Endothelial cell of umbilical vein (primary cell): Measurements from ENCODE around the gene FGF3. TPM values are rescaled to one million over a fixed set of nuclear protein-coding genes. Genes with fewer than 3 reads are reported as not detected.

Experiments
- BruUV-seq: library from RNA; stranded (reverse); fragments of 400-500 nt; replicated peaks from 2 replicates; lab custom pipeline; 2021; lab: Mats Ljungman, UMichigan
- CTCF ChIA-PET: fragments of 300-600, 350-600 bp; sonication (Branson Sonifier 250); formaldehyde crosslinking; loops from one replicate; lab custom pipeline; 2021; ENCODE audit warnings: antibody characterized with exemption, inconsistent platforms; lab: Charles Lee
- POLR2A ChIA-PET: fragments of 300-600, 350-600 bp; sonication (Branson Sonifier 250); formaldehyde crosslinking; loops from one replicate; lab custom pipeline; 2021; ENCODE audit warnings: antibody characterized with exemption, inconsistent platforms; lab: Charles Lee
- DNase-seq: peaks from one replicate; pipeline ENCODE4 v3.0.0-alpha.2; 2011; ENCODE audit warnings: low read depth, low spot score
- FAIRE-seq: peaks from 2 replicates; lab custom pipeline; 2011; peaks lifted over from hg19 to GRCh38; lab: Jason Lieb, UNC
- H2AFZ ChIP-seq: 2 replicates; pipeline ENCODE4 v1.6.0; 2012; ENCODE audit warnings: low read depth, low read length, control low read depth, inconsistent platforms
- H3K27ac ChIP-seq: 2 replicates; pipeline ENCODE4 v1.5.1; 2011; ENCODE audit warnings: low read depth, mild to moderate bottlenecking, control low read depth, low read length, moderate library complexity; ENCODE audit not compliant: insufficient read depth
- H3K27me3 ChIP-seq, 2 experiments: 2 replicates each; pipeline versions ENCODE4 v1.6.0 to v1.6.1; 2011; ENCODE audit warnings: low read length in 2 of 2, mixed read lengths in 1 of 2; ENCODE audit not compliant: control insufficient read depth in 2 of 2, insufficient read depth in 2 of 2
- H3K36me3 ChIP-seq, 2 experiments: 2 replicates in 1 of 2; 3 replicates in 1 of 2; pipeline ENCODE4 v1.5.1; 2011; ENCODE audit warnings: low read length in 2 of 2, mild to moderate bottlenecking in 1 of 2, moderate library complexity in 1 of 2; ENCODE audit not compliant: control insufficient read depth in 2 of 2, insufficient read depth in 2 of 2; ENCODE audit errors: extremely low read depth in 1 of 2
- H3K4me1 ChIP-seq: 3 replicates; pipeline ENCODE4 v1.5.1; 2011; ENCODE audit warnings: mild to moderate bottlenecking, low read length; ENCODE audit not compliant: control insufficient read depth, insufficient read depth; ENCODE audit errors: extremely low read depth
- H3K4me2 ChIP-seq: 2 replicates; pipeline ENCODE4 v1.6.1; 2011; ENCODE audit warnings: low read length, control low read depth, mixed read lengths; ENCODE audit not compliant: insufficient read depth
- H3K4me3 ChIP-seq, 3 experiments: fragments of 200-600 bp in 1 of 3; sonication (generic), shearing (Covaris generic) in 1 of 3; replicated peaks in 1 of 3; 2 replicates each; pipeline ENCODE4 v1.5.1; 2011 to 2016; ENCODE audit warnings: control low read depth in 3 of 3, low read length in 3 of 3, mild to moderate bottlenecking in 2 of 3, inconsistent platforms in 1 of 3, low read depth in 1 of 3, moderate library complexity in 1 of 3; ENCODE audit not compliant: insufficient read depth in 1 of 3
- H3K79me2 ChIP-seq: 2 replicates; pipeline ENCODE4 v1.6.0; 2012; ENCODE audit warnings: low read length, inconsistent platforms; ENCODE audit not compliant: control insufficient read depth, insufficient read depth
- H3K9ac ChIP-seq: replicated peaks from 2 replicates; pipeline ENCODE3; 2011; ENCODE audit warnings: low read length, control low read depth; ENCODE audit not compliant: insufficient read depth; ENCODE audit errors: extremely low read depth
- H3K9me1 ChIP-seq: replicated peaks from 3 replicates; pipeline ENCODE4 v1.6.0; 2011; ENCODE audit warnings: mild to moderate bottlenecking, low read length; ENCODE audit not compliant: control insufficient read depth, insufficient read depth; ENCODE audit errors: extremely low read depth
- H3K9me3 ChIP-seq: replicated peaks from 2 replicates; pipeline ENCODE4 v1.5.1; 2012; ENCODE audit warnings: low read length, inconsistent platforms; ENCODE audit not compliant: control insufficient read depth, insufficient read depth
- H4K20me1 ChIP-seq: replicated peaks from 2 replicates; pipeline ENCODE3; 2011; ENCODE audit warnings: mild to moderate bottlenecking, low read length; ENCODE audit not compliant: control insufficient read depth, insufficient read depth; ENCODE audit errors: extremely low read depth
- EZH2 ChIP-seq: IDR thresholded peaks from 2 replicates; pipeline ENCODE4 v1.6.1; 2012; ENCODE audit warnings: borderline replicate concordance, low read depth, mild to moderate bottlenecking, moderate library complexity, low read length, inconsistent platforms; ENCODE audit not compliant: severe bottlenecking
- FOS ChIP-seq: IDR thresholded peaks from 2 replicates; pipeline ENCODE4 v1.6.1; 2011; ENCODE audit warnings: mild to moderate bottlenecking, low read length, moderate library complexity, borderline replicate concordance; ENCODE audit not compliant: insufficient read depth
- GATA2 ChIP-seq: IDR thresholded peaks from 2 replicates; pipeline ENCODE4 v1.7.0; 2011; ENCODE audit warnings: low read depth, mild to moderate bottlenecking, moderate library complexity, mixed read lengths, low read length; ENCODE audit not compliant: insufficient read length, insufficient read depth
- JUN ChIP-seq: IDR thresholded peaks from 2 replicates; pipeline ENCODE4 v1.6.1; 2011; ENCODE audit warnings: borderline replicate concordance, low read depth; ENCODE audit not compliant: insufficient read length, insufficient read depth
- MYC ChIP-seq: IDR thresholded peaks from one replicate; pipeline ENCODE4 v1.6.1; 2011; ENCODE audit warnings: mild to moderate bottlenecking, low read depth, low read length
- POLR2A ChIP-seq: IDR thresholded peaks from 2 replicates; pipeline ENCODE4 v1.6.1; 2012; ENCODE audit warnings: low read depth, mild to moderate bottlenecking, control low read depth, low read length
- POLR2AphosphoS5 ChIP-seq: IDR thresholded peaks from 2 replicates; pipeline ENCODE4 v1.6.1; 2012; ENCODE audit warnings: low read depth, mild to moderate bottlenecking, control low read depth, low read length, moderate library complexity; ENCODE audit not compliant: insufficient read depth
- dilution Hi-C: fragments of 300-500 bp; cut with MboI; formaldehyde crosslinking; loops from one replicate; pipeline ENCODE4 v1.15.0; 2019; ENCODE audit warnings: low sequenced_read_pairs; ENCODE audit not compliant: extremely low pct_ligation_motif_present
- intact Hi-C: fragments of 100-400 bp; cut with micrococcal nuclease; formaldehyde crosslinking; loops from one replicate; pipeline ENCODE4 v1.10.0; 2022
- polyA plus RNA-seq, 4 experiments: library from polyadenylated mRNA; depleted of rRNA in 3 of 4; stranded (reverse) in 3 of 4; unstranded in 1 of 4; fragments of >200 nt; gene quantifications; 2 replicates each; pipeline versions ENCODE4 v1.2.1 to v1.2.3, GENCODE V29; 2011 to 2012; ENCODE audit warnings: missing spikeins in 1 of 4
- total RNA-seq: library from RNA; stranded (reverse); gene quantifications from 2 replicates; pipeline ENCODE4 v1.2.3, GENCODE V29; 2021
- TF ChIP-seq, protein P1 (sequence below): IDR thresholded peaks from 2 replicates; pipeline ENCODE4 v1.6.1; 2011; ENCODE audit not compliant: insufficient read depth, insufficient read length
- TF ChIP-seq, protein P2 (sequence below), 2 donors: IDR thresholded peaks; 1 replicate in 1 of 2; 2 replicates in 1 of 2; pipeline ENCODE4 v1.5.1; 2011; ENCODE audit warnings: low read length in 2 of 2, mild to moderate bottlenecking in 2 of 2, moderate library complexity in 2 of 2, control low read depth in 1 of 2, inconsistent platforms in 1 of 2, low read depth in 1 of 2; ENCODE audit not compliant: insufficient read depth in 1 of 2; ENCODE audit errors: extremely low read depth in 1 of 2

Gene FGF3
- total and polyA plus RNA-seq, 2 donors (not counting 3 experiments of a cell fraction or from before 2014, with no cell fraction given) = not detected

DNA sequence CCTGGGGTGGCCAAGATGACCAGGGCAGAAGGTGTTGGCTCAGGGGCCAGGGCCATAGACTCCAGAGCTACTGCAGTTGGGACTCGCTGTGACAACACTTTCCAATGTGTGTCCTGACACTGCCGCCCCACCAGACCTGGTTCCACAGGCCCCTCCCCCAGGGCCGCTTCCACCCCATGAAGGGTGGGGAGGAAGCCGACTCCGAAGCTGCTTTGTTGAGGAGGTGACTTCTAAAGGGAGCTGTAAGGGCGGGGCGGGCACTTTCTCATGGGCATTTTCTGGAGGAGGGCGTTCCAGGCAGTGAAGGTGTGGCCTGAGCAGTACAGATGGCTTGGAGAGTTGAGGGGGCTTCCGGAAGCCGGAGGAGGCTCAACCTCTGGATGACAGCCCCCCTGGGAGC lies 6.3 kb downstream of the FGF3 start:
- Histone ChIP-seq H3K4me1 (no peaks in the 10 kb centered on the region), H3K4me3 (no peak overlapping the region), H4K20me1 (no peaks in the 10 kb centered on the region), H3K27ac (no peak overlapping the region), H3K27me3 (peaks cover 22 to 23% of the 10 kb centered on the region in 2 experiments), H3K9me1 (no peaks in the 10 kb centered on the region), H2AFZ (no peak overlapping the region), H3K4me2 (no peak overlapping the region), H3K79me2 (no peaks in the 10 kb centered on the region), H3K36me3 (no peaks in the 10 kb centered on the region), H3K9ac (no peak overlapping the region), H3K9me3 (no peaks in the 10 kb centered on the region)
- TF ChIP-seq FOS (no peak), JUN (no peak), MYC (no peak), POLR2A (no peak), GATA2 (no peak), EZH2 (no peak), POLR2AphosphoS5 (no peak)
- TF ChIP-seq, protein P1, sequence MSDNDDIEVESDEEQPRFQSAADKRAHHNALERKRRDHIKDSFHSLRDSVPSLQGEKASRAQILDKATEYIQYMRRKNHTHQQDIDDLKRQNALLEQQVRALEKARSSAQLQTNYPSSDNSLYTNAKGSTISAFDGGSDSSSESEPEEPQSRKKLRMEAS = no peak
- TF ChIP-seq, protein P2, sequence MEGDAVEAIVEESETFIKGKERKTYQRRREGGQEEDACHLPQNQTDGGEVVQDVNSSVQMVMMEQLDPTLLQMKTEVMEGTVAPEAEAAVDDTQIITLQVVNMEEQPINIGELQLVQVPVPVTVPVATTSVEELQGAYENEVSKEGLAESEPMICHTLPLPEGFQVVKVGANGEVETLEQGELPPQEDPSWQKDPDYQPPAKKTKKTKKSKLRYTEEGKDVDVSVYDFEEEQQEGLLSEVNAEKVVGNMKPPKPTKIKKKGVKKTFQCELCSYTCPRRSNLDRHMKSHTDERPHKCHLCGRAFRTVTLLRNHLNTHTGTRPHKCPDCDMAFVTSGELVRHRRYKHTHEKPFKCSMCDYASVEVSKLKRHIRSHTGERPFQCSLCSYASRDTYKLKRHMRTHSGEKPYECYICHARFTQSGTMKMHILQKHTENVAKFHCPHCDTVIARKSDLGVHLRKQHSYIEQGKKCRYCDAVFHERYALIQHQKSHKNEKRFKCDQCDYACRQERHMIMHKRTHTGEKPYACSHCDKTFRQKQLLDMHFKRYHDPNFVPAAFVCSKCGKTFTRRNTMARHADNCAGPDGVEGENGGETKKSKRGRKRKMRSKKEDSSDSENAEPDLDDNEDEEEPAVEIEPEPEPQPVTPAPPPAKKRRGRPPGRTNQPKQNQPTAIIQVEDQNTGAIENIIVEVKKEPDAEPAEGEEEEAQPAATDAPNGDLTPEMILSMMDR (IDR thresholded peaks at IDR 0.05; ENCODE audit: extremely low read depth in 1 of 2, insufficient read depth in 1 of 2, low read depth in 1 of 2, low read length in 2 of 2) = no peak
- DNase-seq = no peak
- no TSS peak for BruUV-seq
- dilution Hi-C loops (no loop called here), intact Hi-C loops (no loop called here)
- POLR2A ChIA-PET = no interaction called here
- CTCF ChIA-PET = no interaction called here
- FAIRE-seq = no peak
